NCI-H1930 (cell line): ENCODE results near the gene ZNHIT3.
A peak's percentile ranks its signal among the peaks of the same experiment; 100 is the strongest.

Source experiments
- DNase-seq, 2 experiments: peaks; one replicate each; lab custom pipeline; 2025; lab: John Stamatoyannopoulos, UW

Gene ZNHIT3

GRCh38 chr17:36512641-36513040, 26.2 kb downstream of the ZNHIT3 start:
- DNase-seq, result no peak

GRCh38 chr17:36514856-36515255, 28.4 kb downstream of the ZNHIT3 start:
- DNase-seq, result no peak

- DNase-seq, result no peak
These were observed 29.4 kb downstream of the ZNHIT3 start for GRCh38 chr17:36515837-36516236.

- DNase-seq, result no peak
These were observed 36.6 kb downstream of the ZNHIT3 start for GRCh38 chr17:36523113-36523512.

- no peak for DNase-seq
These were observed 38.0 kb downstream of the ZNHIT3 start for GRCh38 chr17:36524428-36524876.

GRCh38 chr17:36525113-36525512, 38.6 kb downstream of the ZNHIT3 start:
- DNase-seq, result no peak

GRCh38 chr17:36525888-36526287, 39.4 kb downstream of the ZNHIT3 start:
- no peak for DNase-seq

GRCh38 chr17:36527621-36528250, 41.3 kb downstream of the ZNHIT3 start:
- DNase-seq, result no peak

- no peak for DNase-seq
These were observed 42.6 kb downstream of the ZNHIT3 start for GRCh38 chr17:36529121-36529520.

- DNase-seq, result no peak
These were observed 46.0 kb downstream of the ZNHIT3 start for GRCh38 chr17:36532435-36532975.

GRCh38 chr17:36533935-36534839, 47.7 kb downstream of the ZNHIT3 start:
- DNase-seq, result peak; percentile 75 to 84

GRCh38 chr17:36534840-36535668, 48.6 kb downstream of the ZNHIT3 start, which contains the start of the genes MYO19 and PIGW:
MYO19 (minus strand) TSS chr17:36534868; CDS start chr17:36532538, 2,330 bp downstream.
PIGW (plus strand) TSS chr17:36534987; CDS start chr17:36537102, 2,115 bp downstream.
- DNase-seq, result peak; percentile 92 to 97

- no peak for DNase-seq
These were observed 49.2 kb downstream of the ZNHIT3 start for GRCh38 chr17:36535669-36536081.

GRCh38 chr17:36540696-36541095, 54.2 kb downstream of the ZNHIT3 start:
- no peak for DNase-seq

- no peak for DNase-seq
These were observed 56.3 kb downstream of the ZNHIT3 start for GRCh38 chr17:36542755-36543154.

GRCh38 chr17:36544044-36544306, 57.5 kb downstream of the ZNHIT3 start:
- peak; percentile 16 to 41 for DNase-seq

- DNase-seq, result peak; percentile 92 to 95
These were observed 58.0 kb downstream of the ZNHIT3 start, which contains the start of gene GGNBP2 for GRCh38 chr17:36544307-36545076. GGNBP2 (plus strand) TSS chr17:36544919; CDS start chr17:36545725, 806 bp downstream.

GRCh38 chr17:36545077-36545464, 58.6 kb downstream of the ZNHIT3 start:
- DNase-seq, result peak; percentile 85
